Measurements from ENCODE around the gene KLC1. TPM values are rescaled to one million over a fixed set of nuclear protein-coding genes. Genes with fewer than 3 reads are reported as not detected.
A peak's percentile ranks its signal among the peaks of the same experiment; 100 is the strongest.

The KLC1 gene
- total and polyA plus RNA-seq, 4 donors: 22.9 to 131 (median 46.0) TPM

DNA sequence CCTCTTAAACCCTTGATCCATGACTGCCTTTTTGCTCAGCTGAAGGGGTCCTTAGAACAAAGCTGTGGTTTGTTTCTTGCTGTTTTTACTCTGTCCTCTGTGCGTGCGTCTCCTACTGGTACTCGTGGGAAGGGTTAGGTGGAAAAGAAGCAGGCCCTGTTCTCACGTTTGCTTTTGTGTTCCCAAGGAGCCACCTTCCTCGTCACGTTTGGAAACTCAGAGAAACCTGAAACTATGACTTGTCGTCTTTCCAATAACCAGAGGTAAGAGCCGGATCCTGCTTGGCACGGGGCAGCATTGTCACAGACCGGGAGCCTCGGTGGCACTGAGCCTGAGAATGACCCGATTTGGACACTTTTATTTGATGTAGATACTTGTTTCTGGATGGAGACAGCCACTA is 99.7 kb downstream of the KLC1 start:
- DNase-seq (ENCODE audit: low spot score): no peak
- Histone ChIP-seq H3K27me3 (ENCODE audit: control insufficient read depth in 4 of 4, insufficient read depth in 4 of 4, low read length in 3 of 4) (no peaks in the 10 kb centered on the region), H3K9ac (ENCODE audit: low read depth in 1 of 2, low read length in 2 of 2) (no peak overlapping the region), H3K27ac (ENCODE audit: low read depth in 1 of 2, low read length in 2 of 2) (no peak overlapping the region), H3K9me3 (ENCODE audit: control insufficient read depth in 4 of 4, low read length in 3 of 4) (no peaks in the 10 kb centered on the region), H3K4me3 (ENCODE audit: low read depth in 1 of 3, low read length in 3 of 3) (no peak overlapping the region), H3K36me3 (ENCODE audit: control insufficient read depth in 4 of 4, insufficient read depth in 3 of 4, low read depth in 1 of 4, low read length in 3 of 4) (peaks cover 0 to 26% (median 17%) of the 10 kb centered on the region in 4 donors), H3K4me1 (ENCODE audit: control insufficient read depth in 4 of 4, insufficient read depth in 4 of 4, low read length in 3 of 4) (peaks cover 0 to 14% (median 7%) of the 10 kb centered on the region in 4 donors)
- no peak for TF ChIP-seq FOXA2 (IDR thresholded peaks at IDR 0.05)
- no peak for TF ChIP-seq FOXA1 (IDR thresholded peaks at IDR 0.05)
- TF ChIP-seq, protein P1, sequence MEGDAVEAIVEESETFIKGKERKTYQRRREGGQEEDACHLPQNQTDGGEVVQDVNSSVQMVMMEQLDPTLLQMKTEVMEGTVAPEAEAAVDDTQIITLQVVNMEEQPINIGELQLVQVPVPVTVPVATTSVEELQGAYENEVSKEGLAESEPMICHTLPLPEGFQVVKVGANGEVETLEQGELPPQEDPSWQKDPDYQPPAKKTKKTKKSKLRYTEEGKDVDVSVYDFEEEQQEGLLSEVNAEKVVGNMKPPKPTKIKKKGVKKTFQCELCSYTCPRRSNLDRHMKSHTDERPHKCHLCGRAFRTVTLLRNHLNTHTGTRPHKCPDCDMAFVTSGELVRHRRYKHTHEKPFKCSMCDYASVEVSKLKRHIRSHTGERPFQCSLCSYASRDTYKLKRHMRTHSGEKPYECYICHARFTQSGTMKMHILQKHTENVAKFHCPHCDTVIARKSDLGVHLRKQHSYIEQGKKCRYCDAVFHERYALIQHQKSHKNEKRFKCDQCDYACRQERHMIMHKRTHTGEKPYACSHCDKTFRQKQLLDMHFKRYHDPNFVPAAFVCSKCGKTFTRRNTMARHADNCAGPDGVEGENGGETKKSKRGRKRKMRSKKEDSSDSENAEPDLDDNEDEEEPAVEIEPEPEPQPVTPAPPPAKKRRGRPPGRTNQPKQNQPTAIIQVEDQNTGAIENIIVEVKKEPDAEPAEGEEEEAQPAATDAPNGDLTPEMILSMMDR (IDR thresholded peaks at IDR 0.05; ENCODE audit: low read depth, low read length, missing input control): no peak
- TF ChIP-seq, protein P2, sequence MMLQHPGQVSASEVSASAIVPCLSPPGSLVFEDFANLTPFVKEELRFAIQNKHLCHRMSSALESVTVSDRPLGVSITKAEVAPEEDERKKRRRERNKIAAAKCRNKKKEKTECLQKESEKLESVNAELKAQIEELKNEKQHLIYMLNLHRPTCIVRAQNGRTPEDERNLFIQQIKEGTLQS (IDR thresholded peaks at IDR 0.05): no peak
- TF ChIP-seq, protein P3, sequence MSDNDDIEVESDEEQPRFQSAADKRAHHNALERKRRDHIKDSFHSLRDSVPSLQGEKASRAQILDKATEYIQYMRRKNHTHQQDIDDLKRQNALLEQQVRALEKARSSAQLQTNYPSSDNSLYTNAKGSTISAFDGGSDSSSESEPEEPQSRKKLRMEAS (IDR thresholded peaks at IDR 0.05): no peak
- TF ChIP-seq EGR1 (IDR thresholded peaks at IDR 0.05; ENCODE audit: low read depth in 2 of 2): no peak
- TF ChIP-seq RXRA (IDR thresholded peaks at IDR 0.05): no peak
- TF ChIP-seq YY1 (IDR thresholded peaks at IDR 0.05): no peak
- TF ChIP-seq SP1 (IDR thresholded peaks at IDR 0.05): no peak
- TF ChIP-seq, protein P4, sequence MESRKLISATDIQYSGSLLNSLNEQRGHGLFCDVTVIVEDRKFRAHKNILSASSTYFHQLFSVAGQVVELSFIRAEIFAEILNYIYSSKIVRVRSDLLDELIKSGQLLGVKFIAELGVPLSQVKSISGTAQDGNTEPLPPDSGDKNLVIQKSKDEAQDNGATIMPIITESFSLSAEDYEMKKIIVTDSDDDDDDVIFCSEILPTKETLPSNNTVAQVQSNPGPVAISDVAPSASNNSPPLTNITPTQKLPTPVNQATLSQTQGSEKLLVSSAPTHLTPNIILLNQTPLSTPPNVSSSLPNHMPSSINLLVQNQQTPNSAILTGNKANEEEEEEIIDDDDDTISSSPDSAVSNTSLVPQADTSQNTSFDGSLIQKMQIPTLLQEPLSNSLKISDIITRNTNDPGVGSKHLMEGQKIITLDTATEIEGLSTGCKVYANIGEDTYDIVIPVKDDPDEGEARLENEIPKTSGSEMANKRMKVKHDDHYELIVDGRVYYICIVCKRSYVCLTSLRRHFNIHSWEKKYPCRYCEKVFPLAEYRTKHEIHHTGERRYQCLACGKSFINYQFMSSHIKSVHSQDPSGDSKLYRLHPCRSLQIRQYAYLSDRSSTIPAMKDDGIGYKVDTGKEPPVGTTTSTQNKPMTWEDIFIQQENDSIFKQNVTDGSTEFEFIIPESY (IDR thresholded peaks at IDR 0.05): no peak
- TF ChIP-seq, protein P5, sequence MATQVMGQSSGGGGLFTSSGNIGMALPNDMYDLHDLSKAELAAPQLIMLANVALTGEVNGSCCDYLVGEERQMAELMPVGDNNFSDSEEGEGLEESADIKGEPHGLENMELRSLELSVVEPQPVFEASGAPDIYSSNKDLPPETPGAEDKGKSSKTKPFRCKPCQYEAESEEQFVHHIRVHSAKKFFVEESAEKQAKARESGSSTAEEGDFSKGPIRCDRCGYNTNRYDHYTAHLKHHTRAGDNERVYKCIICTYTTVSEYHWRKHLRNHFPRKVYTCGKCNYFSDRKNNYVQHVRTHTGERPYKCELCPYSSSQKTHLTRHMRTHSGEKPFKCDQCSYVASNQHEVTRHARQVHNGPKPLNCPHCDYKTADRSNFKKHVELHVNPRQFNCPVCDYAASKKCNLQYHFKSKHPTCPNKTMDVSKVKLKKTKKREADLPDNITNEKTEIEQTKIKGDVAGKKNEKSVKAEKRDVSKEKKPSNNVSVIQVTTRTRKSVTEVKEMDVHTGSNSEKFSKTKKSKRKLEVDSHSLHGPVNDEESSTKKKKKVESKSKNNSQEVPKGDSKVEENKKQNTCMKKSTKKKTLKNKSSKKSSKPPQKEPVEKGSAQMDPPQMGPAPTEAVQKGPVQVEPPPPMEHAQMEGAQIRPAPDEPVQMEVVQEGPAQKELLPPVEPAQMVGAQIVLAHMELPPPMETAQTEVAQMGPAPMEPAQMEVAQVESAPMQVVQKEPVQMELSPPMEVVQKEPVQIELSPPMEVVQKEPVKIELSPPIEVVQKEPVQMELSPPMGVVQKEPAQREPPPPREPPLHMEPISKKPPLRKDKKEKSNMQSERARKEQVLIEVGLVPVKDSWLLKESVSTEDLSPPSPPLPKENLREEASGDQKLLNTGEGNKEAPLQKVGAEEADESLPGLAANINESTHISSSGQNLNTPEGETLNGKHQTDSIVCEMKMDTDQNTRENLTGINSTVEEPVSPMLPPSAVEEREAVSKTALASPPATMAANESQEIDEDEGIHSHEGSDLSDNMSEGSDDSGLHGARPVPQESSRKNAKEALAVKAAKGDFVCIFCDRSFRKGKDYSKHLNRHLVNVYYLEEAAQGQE (IDR thresholded peaks at IDR 0.05): no peak
- TF ChIP-seq HNF4A (conservative IDR thresholded peaks at IDR 0.05): no peak
- 71% methylated on average over 12 of the region's 12 CpGs for WGBS

DNA sequence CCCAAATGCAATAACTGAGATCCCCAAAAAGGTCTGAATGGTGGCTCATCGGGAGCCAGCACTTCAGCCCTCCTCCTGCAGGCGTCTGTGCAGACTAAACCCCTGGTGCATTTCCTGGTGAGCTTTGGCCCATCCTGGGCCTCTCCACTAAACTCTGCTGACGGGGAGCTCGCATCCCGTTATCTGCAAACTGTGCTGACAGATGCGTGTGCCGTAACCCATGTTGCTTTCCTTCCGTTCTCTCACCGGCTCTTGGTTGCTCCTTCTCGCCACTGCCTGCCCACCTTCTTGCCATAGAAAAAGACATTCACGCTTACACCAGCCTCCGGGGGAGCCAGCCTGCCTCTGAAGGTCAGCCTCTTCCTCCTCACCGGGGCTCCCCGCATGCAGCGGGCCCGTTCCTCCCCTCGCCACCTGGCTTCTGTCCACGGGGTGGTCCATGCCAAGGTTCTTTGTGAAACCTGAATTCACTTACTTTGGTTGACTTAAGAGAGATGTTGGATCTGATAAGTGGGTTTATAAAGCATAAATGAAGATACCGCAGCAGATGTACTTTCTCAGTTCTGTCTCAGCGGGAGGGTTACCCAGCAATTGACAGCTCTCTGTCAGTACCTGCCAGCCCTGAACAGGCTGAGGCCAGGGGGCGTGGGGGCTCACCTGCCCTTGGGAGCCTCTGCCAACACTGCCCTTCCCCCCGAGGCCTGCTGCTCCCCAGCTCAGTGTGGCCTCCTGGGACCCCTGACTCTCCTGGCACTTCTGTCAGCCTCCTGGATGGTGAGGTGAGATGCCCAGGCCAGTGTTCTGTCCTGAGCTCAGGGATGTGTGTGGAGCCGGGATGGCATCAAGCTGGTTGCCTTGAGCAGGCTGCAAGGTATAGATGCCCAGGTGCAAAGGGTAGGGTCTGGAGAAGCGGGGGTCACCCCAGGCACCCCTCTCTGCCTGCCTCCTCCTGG is 100.8 kb downstream of the KLC1 start:
- Histone ChIP-seq H3K9me3 (ENCODE audit: control insufficient read depth in 4 of 4, low read length in 3 of 4) (no peaks in the 10 kb centered on the region), H3K27ac (ENCODE audit: low read depth in 1 of 2, low read length in 2 of 2) (peak overlapping the region; percentile 21 to 58), H3K27me3 (ENCODE audit: control insufficient read depth in 4 of 4, insufficient read depth in 4 of 4, low read length in 3 of 4) (no peaks in the 10 kb centered on the region), H3K9ac (ENCODE audit: low read depth in 1 of 2, low read length in 2 of 2) (no peak overlapping the region), H3K4me3 (ENCODE audit: low read depth in 1 of 3, low read length in 3 of 3) (no peak overlapping the region), H3K36me3 (ENCODE audit: control insufficient read depth in 4 of 4, insufficient read depth in 3 of 4, low read depth in 1 of 4, low read length in 3 of 4) (peaks cover 0 to 29% (median 19%) of the 10 kb centered on the region in 4 donors), H3K4me1 (ENCODE audit: control insufficient read depth in 4 of 4, insufficient read depth in 4 of 4, low read length in 3 of 4) (peaks cover 0 to 11% (median 7%) of the 10 kb centered on the region in 4 donors)
- 88% methylated on average over 24 of the region's 24 CpGs for WGBS
- DNase-seq (ENCODE audit: low spot score): no peak
- TF ChIP-seq, protein P5 (IDR thresholded peaks at IDR 0.05): no peak
- TF ChIP-seq, protein P1 (IDR thresholded peaks at IDR 0.05; ENCODE audit: low read depth, low read length, missing input control): no peak
- no peak for TF ChIP-seq FOXA1 (IDR thresholded peaks at IDR 0.05)
- no peak for TF ChIP-seq EGR1 (IDR thresholded peaks at IDR 0.05; ENCODE audit: low read depth in 2 of 2)
- TF ChIP-seq GABPA (IDR thresholded peaks at IDR 0.05 in 1 of 2, conservative IDR thresholded peaks at IDR 0.05 in 1 of 2): no peak
- TF ChIP-seq FOXA2 (IDR thresholded peaks at IDR 0.05): no peak
- TF ChIP-seq, protein P3 (IDR thresholded peaks at IDR 0.05): no peak
- no peak for TF ChIP-seq RAD21 (IDR thresholded peaks at IDR 0.05)
- no peak for TF ChIP-seq YY1 (IDR thresholded peaks at IDR 0.05)

Data from liver (tissue), 9 donors.